SJSA1 (cell line): ENCODE data around the gene ALDOC. TPM values are rescaled to one million over a fixed set of nuclear protein-coding genes. Genes with fewer than 3 reads are reported as not detected.
A peak's percentile ranks its signal among the peaks of the same experiment; 100 is the strongest.

Experiments used
- DNase-seq, 2 experiments: peaks; one replicate each; pipeline ENCODE4 v3.0.0-alpha.2; 2015 to 2020; ENCODE audit warnings: low spot score in 2 of 2, low read depth in 1 of 2
- H3K27ac ChIP-seq: fragments of 250-450 bp; sonication (Bioruptor Pico); 2 replicates; pipeline ENCODE4 v1.5.1; 2020; ENCODE audit warnings: mild to moderate bottlenecking, moderate library complexity
- H3K27me3 ChIP-seq: fragments of 250-450 bp; sonication (Bioruptor Pico); replicated peaks from 2 replicates; pipeline ENCODE4 v1.5.1; 2020; ENCODE audit warnings: mild to moderate bottlenecking, moderate library complexity
- H3K36me3 ChIP-seq: fragments of 250-450 bp; sonication (Bioruptor Pico); 2 replicates; pipeline ENCODE4 v1.5.1; 2020; ENCODE audit warnings: mild to moderate bottlenecking
- H3K4me1 ChIP-seq: fragments of 250-450 bp; sonication (Bioruptor Pico); replicated peaks from 2 replicates; pipeline ENCODE4 v1.6.1; 2021; ENCODE audit warnings: mild to moderate bottlenecking
- H3K4me3 ChIP-seq: fragments of 250-450 bp; sonication (Bioruptor Pico); 2 replicates; pipeline ENCODE4 v1.5.1; 2020; ENCODE audit warnings: mild to moderate bottlenecking
- H3K9me3 ChIP-seq: fragments of 250-450 bp; sonication (Bioruptor Pico); replicated peaks from 2 replicates; pipeline ENCODE4 v1.5.1; 2020; ENCODE audit warnings: mild to moderate bottlenecking
- total RNA-seq: library from RNA; depleted of rRNA; stranded (reverse); fragments of >200 nt; shearing (Covaris generic); gene quantifications from 2 replicates; pipeline ENCODE4 v1.2.3, GENCODE V29; 2014

The ALDOC gene
- total RNA-seq, 1 experiment from 2014 or later, result 9.4 TPM

DNA sequence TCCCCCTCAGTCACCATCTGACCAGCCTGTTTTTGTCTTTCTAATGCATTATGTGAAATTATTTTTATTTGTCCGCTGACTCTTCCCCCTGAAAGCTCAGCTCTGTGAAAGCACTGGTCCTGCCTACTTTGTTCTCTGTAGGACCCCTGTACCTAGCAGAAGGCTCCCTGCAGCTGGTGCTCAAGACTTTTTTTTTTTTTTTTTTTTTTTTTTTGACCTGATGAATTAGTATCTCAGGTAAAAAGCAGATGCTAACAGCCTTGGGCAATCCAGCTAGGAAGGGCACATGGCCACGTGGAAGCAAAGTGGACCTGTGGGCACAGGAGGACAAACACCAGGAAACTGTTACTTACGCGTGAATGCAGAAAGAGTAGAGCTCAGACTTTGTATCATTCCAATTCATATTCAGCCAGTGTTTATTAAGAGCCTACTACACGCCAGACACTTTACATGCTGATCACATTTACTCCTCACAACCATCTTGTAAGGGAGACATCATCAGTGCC, 23.6 kb downstream of the ALDOC start:
- Histone ChIP-seq H3K4me3 (peak overlapping the region; percentile 95), H3K36me3 (peaks cover 50% of the 10 kb centered on the region), H3K4me1 (peaks cover 8% of the 10 kb centered on the region), H3K27me3 (no peaks in the 10 kb centered on the region), H3K27ac (no peak overlapping the region), H3K9me3 (no peaks in the 10 kb centered on the region)
- DNase-seq, result no peak

DNA sequence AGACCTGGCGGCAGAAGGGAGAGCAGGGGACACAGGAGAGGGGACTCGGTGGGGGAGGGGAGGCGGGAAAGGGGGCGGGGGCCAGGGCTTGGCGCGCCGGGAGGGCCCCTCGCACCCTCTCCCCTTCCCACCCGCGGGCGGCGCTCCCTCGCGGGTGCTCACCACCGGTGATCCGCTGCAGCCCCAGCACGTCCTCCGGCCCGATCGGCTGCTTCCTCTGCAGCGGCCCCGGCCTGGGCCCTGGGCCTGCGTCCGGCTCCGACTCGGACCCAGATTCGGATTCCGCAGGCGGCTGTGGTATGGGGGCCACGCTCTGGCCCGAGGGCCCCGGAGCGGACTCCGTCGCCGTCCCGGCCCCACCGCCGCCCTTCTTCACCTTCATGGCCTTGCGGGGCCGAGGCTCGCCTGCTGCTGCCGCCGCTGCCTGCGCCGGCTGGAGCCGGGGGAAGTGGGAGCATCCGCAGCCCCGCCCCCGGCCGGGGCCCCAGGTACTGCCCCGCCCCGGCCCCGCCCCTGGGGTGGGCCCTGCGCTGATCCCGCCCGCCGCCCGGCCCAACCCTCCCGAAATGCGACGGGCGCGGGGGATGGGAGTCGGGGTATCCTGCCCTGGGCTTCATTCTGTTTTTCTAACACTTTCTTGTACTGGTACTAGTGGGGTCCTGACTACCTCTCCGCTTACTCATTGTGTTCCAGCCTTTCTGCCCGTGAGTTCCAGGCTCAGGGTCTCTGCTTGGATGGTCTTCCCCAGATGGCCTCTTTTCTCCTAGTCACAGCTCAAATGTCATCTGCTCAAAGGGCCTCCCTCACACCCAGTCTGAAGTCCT, 24.3 kb downstream of the ALDOC start, which contains the start of gene UNC119:
TSS of gene UNC119 (minus strand) at position 449 of the 824 bp plus-strand sequence. CDS start at position 382, 67 bp downstream.
- no peak within 1 kb of the TSS for H3K27ac ChIP-seq
- H3K4me1 ChIP-seq, result peaks cover 8% of the 10 kb centered on the region
- peak within 1 kb of the TSS; percentile 95 for H3K4me3 ChIP-seq
- H3K9me3 ChIP-seq, result no peaks in the 10 kb centered on the region
- H3K27me3 ChIP-seq, result no peaks in the 10 kb centered on the region
- peak; percentile 68 to 69 for DNase-seq
- H3K36me3 ChIP-seq, result peaks cover 45% of the 10 kb centered on the region

DNA sequence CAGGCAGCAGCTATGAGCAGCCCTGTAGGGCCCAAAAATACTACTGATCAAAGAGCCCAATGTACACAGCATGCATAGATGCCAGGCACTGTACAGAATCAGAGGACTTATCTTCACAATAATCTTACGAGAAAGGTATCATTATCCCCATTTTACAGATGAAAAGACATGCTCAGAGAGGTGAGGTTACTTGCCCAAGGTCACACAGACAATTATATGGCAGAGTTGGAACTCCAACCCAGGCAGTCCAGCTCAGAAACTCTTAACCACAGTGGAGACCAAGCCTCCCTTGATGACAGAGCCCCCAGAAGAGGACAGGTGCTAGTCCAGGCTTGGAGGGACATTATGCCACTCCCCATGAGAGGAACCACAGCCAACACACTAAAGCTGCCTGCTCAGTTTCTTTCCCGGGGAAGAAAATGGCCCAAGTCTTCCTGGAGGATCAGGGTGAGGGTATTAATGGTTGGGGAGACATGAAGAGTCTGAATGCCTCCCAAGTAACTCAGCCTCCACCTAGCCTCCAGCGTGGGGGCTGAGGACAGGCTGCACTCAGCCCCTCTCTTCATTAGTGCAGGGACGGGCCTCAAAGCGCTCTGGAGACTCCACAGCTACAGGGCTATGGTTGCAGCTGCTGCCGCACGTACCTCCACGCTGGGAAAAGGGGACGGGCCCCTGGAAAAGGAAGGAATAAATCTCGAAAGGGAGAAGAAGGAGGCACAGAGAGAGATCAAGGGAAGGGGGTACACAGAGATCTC, 25.1 kb downstream of the ALDOC start:
- H3K36me3 ChIP-seq, result peaks cover 45% of the 10 kb centered on the region
- no peaks in the 10 kb centered on the region for H3K9me3 ChIP-seq
- H3K4me3 ChIP-seq, result peak overlapping the region; percentile 95
- no peaks in the 10 kb centered on the region for H3K27me3 ChIP-seq
- H3K27ac ChIP-seq, result no peak overlapping the region
- H3K4me1 ChIP-seq, result peaks cover 8% of the 10 kb centered on the region
- peak in 1 of 2 experiments; percentile 21 for DNase-seq

DNA sequence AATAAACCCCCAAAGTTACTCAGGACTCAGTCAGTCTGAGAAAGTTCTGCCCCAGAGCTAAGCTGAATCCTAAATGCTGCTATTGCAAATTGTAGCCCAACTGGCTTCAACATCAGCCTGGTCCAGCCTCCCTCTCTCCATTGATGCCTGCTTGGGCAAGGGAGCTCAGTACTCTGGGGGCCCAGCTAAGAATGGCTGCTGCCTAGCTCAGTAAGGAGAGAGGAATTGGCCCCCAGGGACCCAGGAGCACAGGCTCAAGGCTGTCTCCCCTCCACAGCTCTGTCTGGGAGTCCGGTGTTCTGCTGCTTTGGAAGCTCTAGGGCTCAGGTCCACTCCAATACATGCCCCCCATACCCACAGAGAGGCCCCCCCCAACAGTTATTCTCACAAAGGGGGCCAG, 25.8 kb downstream of the ALDOC start:
- H3K4me3 ChIP-seq, result no peak overlapping the region
- no peak overlapping the region for H3K27ac ChIP-seq
- DNase-seq, result no peak

DNA sequence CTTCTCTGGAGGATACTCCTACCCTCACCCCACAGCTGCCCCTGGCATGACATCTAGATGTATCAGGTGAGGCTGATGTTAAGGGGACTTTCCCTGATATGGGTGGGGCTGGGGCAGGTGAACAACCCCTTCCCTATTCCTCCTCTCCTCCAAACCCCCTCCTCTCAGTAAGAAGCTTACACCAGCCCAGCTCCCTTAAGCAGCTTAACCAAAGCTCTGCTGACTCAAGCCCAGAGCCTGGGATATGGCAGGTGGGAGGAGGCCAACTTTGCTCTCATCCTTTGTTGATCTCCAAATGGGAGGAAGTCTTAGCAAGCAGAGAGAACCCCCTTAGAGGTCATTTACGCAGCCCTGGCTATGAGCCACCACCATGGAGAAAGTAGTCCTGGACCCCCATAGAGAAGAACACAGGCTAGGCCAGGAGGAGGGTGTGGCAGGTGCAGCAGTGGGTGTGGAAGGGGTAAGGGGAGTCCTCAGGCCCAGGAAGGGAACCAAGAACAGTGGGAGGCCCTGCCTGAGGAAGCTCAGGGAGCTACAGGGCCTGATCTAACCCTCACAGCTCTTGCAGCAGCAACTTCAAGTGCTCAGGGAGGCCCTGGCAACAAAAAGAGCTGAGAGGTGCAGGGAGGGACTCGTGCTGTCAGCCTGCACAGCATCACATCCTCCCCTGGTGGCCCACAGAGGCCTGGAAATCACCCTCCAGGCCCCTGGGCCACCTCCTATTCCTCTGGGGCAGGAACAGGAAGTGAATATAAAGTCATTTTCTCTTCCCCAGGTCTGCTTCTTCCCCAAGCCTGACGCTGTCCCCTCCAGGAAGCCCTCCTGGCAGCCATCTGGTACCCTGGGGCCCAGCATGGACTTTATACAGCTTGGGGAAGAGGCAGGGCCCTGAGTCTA, 27.2 kb downstream of the ALDOC start:
- Histone ChIP-seq H3K9me3 (no peaks in the 10 kb centered on the region), H3K27me3 (no peaks in the 10 kb centered on the region), H3K4me3 (no peak overlapping the region), H3K27ac (no peak overlapping the region), H3K36me3 (peaks cover 28% of the 10 kb centered on the region), H3K4me1 (peaks cover 8% of the 10 kb centered on the region)
- DNase-seq, result no peak

More for the DNA sequence above, 25.8 kb downstream of the ALDOC start:
- no peaks in the 10 kb centered on the region for H3K27me3 ChIP-seq
- peaks cover 41% of the 10 kb centered on the region for H3K36me3 ChIP-seq
- H3K4me1 ChIP-seq, result peaks cover 8% of the 10 kb centered on the region
- no peaks in the 10 kb centered on the region for H3K9me3 ChIP-seq

DNA sequence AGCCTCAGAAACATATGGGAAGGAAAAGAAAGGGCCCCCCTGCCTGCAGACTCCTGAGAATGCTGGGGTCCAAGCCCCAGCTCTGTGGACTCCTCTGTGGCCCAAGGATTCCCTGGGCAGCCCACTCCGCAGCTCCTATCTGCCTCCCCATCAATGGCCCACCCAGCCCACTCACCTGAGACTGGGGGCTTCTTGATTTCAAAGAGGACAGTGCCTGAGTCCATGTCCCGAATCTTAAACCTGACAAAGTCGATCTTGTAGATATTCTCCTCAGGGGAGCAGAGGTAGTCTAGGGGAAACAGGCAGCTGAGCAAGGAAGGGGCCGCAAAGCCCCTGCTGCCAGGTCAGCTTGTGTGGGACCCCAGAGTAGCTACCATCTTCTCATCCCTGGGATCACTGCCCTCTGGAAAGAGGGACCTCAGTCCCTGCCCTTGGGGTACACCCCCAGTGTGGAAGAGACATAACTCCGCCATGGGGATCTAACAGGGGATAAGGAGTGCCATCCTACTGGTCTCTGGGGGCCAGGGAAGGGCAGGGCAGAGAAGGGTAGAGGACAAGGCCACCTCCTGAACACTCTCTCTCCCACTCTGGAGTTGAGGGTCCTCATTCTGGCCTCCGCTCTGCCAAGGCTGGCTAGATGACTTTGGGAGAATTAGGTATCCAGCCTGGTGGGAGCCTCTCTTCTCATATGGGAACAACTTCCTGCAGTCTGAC, 28.1 kb downstream of the ALDOC start:
- Histone ChIP-seq H3K27ac (no peak overlapping the region), H3K4me3 (no peak overlapping the region), H3K27me3 (no peaks in the 10 kb centered on the region), H3K9me3 (no peaks in the 10 kb centered on the region), H3K4me1 (peaks cover 8% of the 10 kb centered on the region), H3K36me3 (peaks cover 19% of the 10 kb centered on the region)
- DNase-seq, result no peak

DNA sequence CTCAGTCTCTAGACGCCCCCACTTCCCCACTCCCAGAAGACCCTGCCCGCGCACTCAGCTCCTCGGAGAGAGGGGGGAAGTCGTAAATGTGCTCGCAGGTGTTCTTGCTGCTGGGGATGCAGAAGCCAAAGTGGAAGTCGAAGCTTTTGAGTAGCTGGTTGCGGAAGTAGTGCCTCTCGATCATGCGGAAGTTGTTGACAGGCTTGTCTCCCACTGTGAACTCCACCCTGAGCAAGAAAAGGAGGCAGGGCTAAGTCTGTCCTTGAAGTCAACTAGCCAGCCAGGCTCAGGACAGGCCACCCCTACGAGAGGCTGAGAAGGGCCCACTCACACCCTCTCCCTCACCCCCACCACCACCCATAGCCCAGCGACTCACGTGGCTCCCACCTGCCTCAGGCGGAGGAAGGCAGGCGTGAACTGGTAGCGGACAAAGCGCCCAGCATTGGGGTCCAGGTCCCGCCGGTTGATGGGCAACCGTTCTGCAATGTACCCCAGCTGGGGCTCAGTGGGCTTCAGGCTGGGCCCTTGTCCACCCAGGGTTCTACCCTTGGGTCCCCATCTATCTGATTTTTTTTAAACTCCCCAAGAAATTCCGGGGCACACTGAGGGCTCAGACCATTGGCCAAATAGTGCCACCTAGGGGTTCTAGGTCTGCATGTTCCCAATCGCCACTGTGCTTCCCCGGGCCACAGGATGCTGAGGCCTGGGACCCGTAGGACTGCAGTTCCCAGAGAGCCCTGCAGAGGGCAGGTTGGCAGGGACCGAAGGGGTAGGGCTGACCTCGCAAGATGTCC, 28.9 kb downstream of the ALDOC start:
- H3K27me3 ChIP-seq, result no peaks in the 10 kb centered on the region
- no peaks in the 10 kb centered on the region for H3K9me3 ChIP-seq
- peak; percentile 56 to 85 for DNase-seq
- H3K27ac ChIP-seq, result no peak overlapping the region
- H3K36me3 ChIP-seq, result peaks cover 14% of the 10 kb centered on the region
- no peak overlapping the region for H3K4me3 ChIP-seq
- H3K4me1 ChIP-seq, result peaks cover 7% of the 10 kb centered on the region

DNA sequence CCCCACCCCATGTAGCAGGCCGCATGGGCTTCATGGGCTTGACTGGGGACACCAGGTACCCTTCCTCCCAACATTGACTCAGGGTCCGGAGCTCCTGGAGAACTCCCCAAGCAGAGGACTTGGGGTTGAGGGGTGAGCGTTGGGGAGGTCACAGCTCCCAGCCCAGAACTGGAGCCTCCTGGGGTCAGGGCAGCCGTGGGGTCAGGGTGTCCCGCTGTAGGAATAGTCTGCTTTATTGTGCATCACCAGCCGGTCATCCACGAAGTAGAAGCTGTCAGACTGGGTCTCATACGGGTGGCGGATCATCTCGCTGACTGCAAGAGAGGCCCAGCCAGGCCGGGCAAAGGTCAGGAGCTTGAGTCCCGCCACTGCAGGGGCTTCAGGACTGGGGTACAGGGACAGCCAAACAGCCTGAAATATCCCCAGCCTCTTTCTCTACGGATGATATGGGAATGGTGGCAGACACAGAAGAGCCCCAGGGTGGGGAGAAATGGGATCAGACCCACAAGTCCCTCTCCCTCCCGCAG, 29.5 kb downstream of the ALDOC start:
- no peak overlapping the region for H3K4me3 ChIP-seq
- no peak for DNase-seq
- peaks cover 12% of the 10 kb centered on the region for H3K36me3 ChIP-seq
- no peaks in the 10 kb centered on the region for H3K9me3 ChIP-seq
- peaks cover 4% of the 10 kb centered on the region for H3K4me1 ChIP-seq
- H3K27ac ChIP-seq, result no peak overlapping the region
- H3K27me3 ChIP-seq, result no peaks in the 10 kb centered on the region

DNA sequence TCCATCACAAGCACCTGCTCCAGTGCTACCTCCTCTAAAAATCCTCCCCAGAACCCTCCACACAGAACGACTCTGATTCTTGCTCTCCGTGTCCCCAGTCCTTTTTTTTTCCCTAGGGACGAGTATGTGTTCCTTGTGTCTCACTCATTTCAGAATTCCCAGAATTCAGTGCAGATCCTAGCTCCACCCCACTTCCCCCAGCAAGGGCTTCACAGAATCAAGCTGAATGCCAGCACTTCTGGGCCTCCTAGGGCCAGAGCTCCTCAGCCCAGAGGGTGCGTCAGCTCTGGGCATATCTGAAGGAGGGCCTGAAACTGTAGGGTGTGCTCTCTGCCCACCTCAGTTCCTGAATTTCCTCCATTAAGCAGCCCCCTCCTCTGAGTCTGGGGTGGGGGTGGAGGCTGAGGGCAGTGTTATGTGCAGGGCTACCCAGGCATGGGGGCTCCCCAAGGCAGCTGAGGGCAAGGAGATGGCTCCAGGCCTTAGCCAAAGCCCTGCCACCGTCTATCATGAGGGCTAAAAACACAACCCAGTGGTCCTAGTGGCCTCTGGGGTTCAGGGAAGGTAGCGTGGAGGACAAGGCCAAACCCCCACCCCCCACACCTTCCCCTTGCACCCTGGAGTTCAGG, 30.8 kb downstream of the ALDOC start:
- Histone ChIP-seq H3K27ac (no peak overlapping the region), H3K9me3 (no peaks in the 10 kb centered on the region), H3K27me3 (no peaks in the 10 kb centered on the region), H3K4me1 (no peaks in the 10 kb centered on the region), H3K36me3 (peaks cover 12% of the 10 kb centered on the region), H3K4me3 (no peak overlapping the region)
- no peak for DNase-seq

DNA sequence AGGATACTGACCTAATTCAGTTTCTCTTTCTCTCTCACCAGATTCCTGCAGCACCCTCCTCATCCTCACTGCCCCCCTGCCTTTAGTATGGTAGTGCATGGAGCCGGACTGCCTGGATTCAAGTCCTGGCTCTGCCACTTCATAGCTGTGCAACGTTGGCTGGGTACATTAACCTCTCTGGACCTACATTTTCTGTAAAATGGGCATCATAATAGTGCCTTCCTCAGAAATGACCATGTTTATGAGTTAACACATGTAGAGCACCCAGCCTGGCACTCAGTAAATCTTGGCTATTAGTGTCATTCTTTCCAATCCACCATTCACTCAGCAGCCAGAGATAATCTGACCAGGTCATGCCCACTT, 31.6 kb downstream of the ALDOC start:
- peaks cover 12% of the 10 kb centered on the region for H3K36me3 ChIP-seq
- DNase-seq, result no peak
- H3K27me3 ChIP-seq, result no peaks in the 10 kb centered on the region

DNA sequence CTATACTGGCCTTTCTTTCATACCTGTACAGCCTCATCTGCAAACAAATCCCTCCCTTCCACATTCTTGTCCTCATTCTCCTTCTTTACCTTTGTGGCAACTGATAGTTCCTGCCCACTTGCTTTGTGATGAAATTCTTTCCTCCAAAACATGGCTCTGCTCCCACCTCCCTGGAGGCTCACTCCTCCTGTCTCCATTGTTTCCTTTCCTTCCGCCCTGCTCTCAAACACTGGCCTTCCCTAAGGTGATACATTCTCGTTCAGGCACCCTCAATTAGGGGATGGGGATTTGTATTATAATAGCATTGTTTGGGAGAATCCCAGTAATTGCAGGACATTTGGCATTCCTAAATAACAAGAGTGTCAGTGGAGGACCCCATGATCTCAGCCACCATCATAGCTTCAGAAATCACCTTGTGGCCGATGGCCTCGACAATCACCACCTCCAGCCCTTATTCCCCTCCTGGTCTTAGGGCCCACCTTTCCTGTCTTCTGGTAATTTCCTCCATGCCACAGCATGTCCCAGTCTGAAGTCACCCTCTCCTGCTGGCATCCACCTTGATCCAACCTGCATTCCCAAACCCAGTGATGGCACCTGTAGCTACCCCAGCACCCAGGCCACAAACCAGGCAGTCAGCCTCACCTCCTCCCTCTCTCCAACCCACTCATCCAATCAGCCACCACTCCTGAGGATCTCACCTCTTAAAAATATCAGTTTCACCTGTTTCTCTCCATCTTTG, 32.1 kb downstream of the ALDOC start:
- no peak overlapping the region for H3K27ac ChIP-seq
- DNase-seq, result no peak
- no peaks in the 10 kb centered on the region for H3K27me3 ChIP-seq
- no peaks in the 10 kb centered on the region for H3K4me1 ChIP-seq
- peaks cover 12% of the 10 kb centered on the region for H3K36me3 ChIP-seq
- H3K9me3 ChIP-seq, result no peaks in the 10 kb centered on the region
- H3K4me3 ChIP-seq, result no peak overlapping the region

More for the DNA sequence above, 31.6 kb downstream of the ALDOC start:
- Histone ChIP-seq H3K4me1 (no peaks in the 10 kb centered on the region), H3K4me3 (no peak overlapping the region), H3K9me3 (no peaks in the 10 kb centered on the region), H3K27ac (no peak overlapping the region)
